WTC11 (cell line): ENCODE results near the gene IL6ST. TPM values are rescaled to one million over a fixed set of nuclear protein-coding genes. Genes with fewer than 3 reads are reported as not detected.
"Not testable (repeated sequence)": the region's sequence is repeated elsewhere in the genome, so short reads cannot be mapped to it uniquely, and the experiment has no call there.

ENCODE experiments used
- ATAC-seq: fragments of 200-7000 bp; cut with Tn5 transposase; 2 replicates; pipeline ENCODE4 v1.10.0; 2021; ENCODE audit warnings: mild to moderate bottlenecking, moderate library complexity
- CTCF ChIA-PET: fragments of 300-600 bp; sonication (Branson Sonifier 250); formaldehyde crosslinking; loops from one replicate; lab custom pipeline; 2021; ENCODE audit warnings: antibody characterized with exemption; lab: Charles Lee
- POLR2A ChIA-PET: fragments of 350-600 bp; sonication (Branson Sonifier 250); formaldehyde crosslinking; loops from one replicate; lab custom pipeline; 2021; ENCODE audit warnings: antibody characterized with exemption; lab: Charles Lee
- DNase-seq: peaks from one replicate; pipeline ENCODE4 v3.0.0; 2021; ENCODE audit warnings: low spot score
- H3K27ac Mint-ChIP-seq: 2 replicates; pipeline ENCODE4 v1.8.0; 2021; ENCODE audit warnings: mixed read lengths
- H3K27me3 Mint-ChIP-seq: 2 replicates; pipeline ENCODE4 v1.8.0; 2021; ENCODE audit warnings: low read depth, mild to moderate bottlenecking, moderate library complexity, mixed read lengths
- H3K36me3 Mint-ChIP-seq: 2 replicates; pipeline ENCODE4 v1.8.0; 2021; ENCODE audit warnings: mixed read lengths
- H3K4me1 Mint-ChIP-seq: 2 replicates; pipeline ENCODE4 v1.8.0; 2022; ENCODE audit warnings: mixed read lengths
- H3K4me3 Mint-ChIP-seq: 2 replicates; pipeline ENCODE4 v1.8.0; 2021; ENCODE audit warnings: mild to moderate bottlenecking, moderate library complexity, mixed read lengths
- H3K9me3 Mint-ChIP-seq: 2 replicates; pipeline ENCODE4 v1.8.0; 2021; ENCODE audit warnings: mixed read lengths
- ATF2 ChIP-seq: sonication (generic); formaldehyde crosslinking; IDR thresholded peaks from 2 replicates; pipeline ENCODE4 v1.8.1; 2022; ENCODE audit warnings: low read depth, missing genetic modification reagents, borderline replicate concordance
- ATF3 ChIP-seq: sonication (generic); formaldehyde crosslinking; conservative IDR thresholded peaks from 2 replicates; pipeline ENCODE4 v1.8.1; 2022; ENCODE audit warnings: mild to moderate bottlenecking, missing genetic modification reagents
- CDX4 ChIP-seq: fragments of 250-450 bp; sonication (Bioruptor Pico); IDR thresholded peaks from 2 replicates; pipeline ENCODE4 v1.9.0; 2021; ENCODE audit warnings: moderate library complexity, mild to moderate bottlenecking, inconsistent platforms, borderline replicate concordance
- E2F1 ChIP-seq: sonication (generic); formaldehyde crosslinking; IDR thresholded peaks from 2 replicates; pipeline ENCODE4 v1.8.0; 2022; ENCODE audit warnings: mild to moderate bottlenecking, missing genetic modification reagents
- ETV6 ChIP-seq: sonication (generic); formaldehyde crosslinking; IDR thresholded peaks from 2 replicates; pipeline ENCODE4 v1.8.1; 2022; ENCODE audit warnings: mild to moderate bottlenecking, missing genetic modification reagents
- FOXJ3 ChIP-seq: sonication (generic); formaldehyde crosslinking; IDR thresholded peaks from 2 replicates; pipeline ENCODE4 v1.9.0; 2021; ENCODE audit warnings: missing genetic modification reagents, mild to moderate bottlenecking, borderline replicate concordance
- FOXP4 ChIP-seq: sonication (generic); formaldehyde crosslinking; IDR thresholded peaks from 2 replicates; pipeline ENCODE4 v1.8.0; 2022; ENCODE audit warnings: mild to moderate bottlenecking, missing genetic modification reagents
- GABPB1 ChIP-seq: sonication (generic); formaldehyde crosslinking; IDR thresholded peaks from 2 replicates; pipeline ENCODE4 v1.8.1; 2023; ENCODE audit warnings: mild to moderate bottlenecking, missing genetic modification reagents
- IRF2 ChIP-seq: sonication (generic); formaldehyde crosslinking; IDR thresholded peaks from 2 replicates; pipeline ENCODE4 v1.8.0; 2022; ENCODE audit warnings: low read depth, missing genetic modification reagents, borderline replicate concordance
- JAZF1 ChIP-seq: fragments of 250-450 bp; sonication (Bioruptor Pico); IDR thresholded peaks from 2 replicates; pipeline ENCODE4 v1.9.0; 2021; ENCODE audit warnings: moderate library complexity, mild to moderate bottlenecking, inconsistent platforms
- KAT7 ChIP-seq: sonication (generic); formaldehyde crosslinking; IDR thresholded peaks from 2 replicates; pipeline ENCODE4 v1.8.1; 2023; ENCODE audit warnings: missing genetic modification reagents, mild to moderate bottlenecking, borderline replicate concordance
- NFATC4 ChIP-seq: fragments of 250-450 bp; sonication (Bioruptor Pico); IDR thresholded peaks from 2 replicates; pipeline ENCODE4 v1.9.0; 2021; ENCODE audit warnings: mild to moderate bottlenecking
- PRDM15 ChIP-seq: sonication (generic); formaldehyde crosslinking; IDR thresholded peaks from 2 replicates; pipeline ENCODE4 v1.8.0; 2022; ENCODE audit warnings: missing genetic modification reagents
- SMAD3 ChIP-seq: sonication (generic); formaldehyde crosslinking; IDR thresholded peaks from 2 replicates; pipeline ENCODE4 v1.8.0; 2022; ENCODE audit warnings: missing genetic modification reagents, mild to moderate bottlenecking, borderline replicate concordance
- SOX15 ChIP-seq: fragments of 250-450 bp; sonication (Bioruptor Pico); IDR thresholded peaks from 2 replicates; pipeline ENCODE4 v1.9.0; 2021; ENCODE audit warnings: mild to moderate bottlenecking
- ZNF232 ChIP-seq: sonication (generic); formaldehyde crosslinking; IDR thresholded peaks from 2 replicates; pipeline ENCODE4 v1.8.0; 2022; ENCODE audit warnings: mild to moderate bottlenecking, missing genetic modification reagents
- ZNF512 ChIP-seq: sonication (generic); formaldehyde crosslinking; IDR thresholded peaks from 2 replicates; pipeline ENCODE4 v1.8.1; 2022; ENCODE audit warnings: missing genetic modification reagents, borderline replicate concordance
- total RNA-seq: library from RNA; stranded (reverse); gene quantifications from 3 replicates; pipeline ENCODE4 v1.2.3, GENCODE V29; 2021

Gene IL6ST
- total RNA-seq, 1 experiment from 2014 or later = 8.4 TPM

- no peaks in the 10 kb centered on the region for H3K36me3 Mint-ChIP-seq
- H3K27me3 Mint-ChIP-seq = no peaks in the 10 kb centered on the region; the same call in 1 of the 2 replicates
- no peak overlapping the region for H3K27ac Mint-ChIP-seq
- peaks cover 28% of the 10 kb centered on the region for H3K4me1 Mint-ChIP-seq
- ChIA-PET CTCF (no interaction called here), POLR2A (no interaction called here)
- no peak for ATAC-seq
- peak overlapping the region; percentile 96 for H3K4me3 Mint-ChIP-seq
- no peak for TF ChIP-seq NFATC4 (CRISPR knock-in tag)
- no peak for TF ChIP-seq ETV6 (CRISPR knock-in tag)
- TF ChIP-seq ATF3 = no peak
- TF ChIP-seq SOX15 = no peak
- no peak for TF ChIP-seq FOXJ3 (CRISPR knock-in tag)
- TF ChIP-seq IRF2 (CRISPR knock-in tag) = no peak
- no peak for TF ChIP-seq ZNF232 (CRISPR knock-in tag)
- TF ChIP-seq FOXP4 (CRISPR knock-in tag) = no peak
- no peak for TF ChIP-seq JAZF1 (CRISPR knock-in tag)
- TF ChIP-seq E2F1 (CRISPR knock-in tag) = no peak
- H3K9me3 Mint-ChIP-seq = peaks cover 4% of the 10 kb centered on the region
- no peak for DNase-seq
Observed at GRCh38 chr5:55993013-55993412, 1.8 kb downstream of the IL6ST start.

- no peak overlapping the region for H3K4me3 Mint-ChIP-seq
- ChIA-PET CTCF (interaction anchor here (0.7 kb wide), 1 partner anchor 135 kb away, joined by 4 read pairs; no protein-coding TSS in a partner anchor), POLR2A (no interaction called here)
- no peaks in the 10 kb centered on the region for H3K36me3 Mint-ChIP-seq
- TF ChIP-seq GABPB1 (peak; percentile 54; the same call in 1 of the 2 replicates), SMAD3 (CRISPR knock-in tag) (no peak)
- H3K9me3 Mint-ChIP-seq = peaks cover 4% of the 10 kb centered on the region
- DNase-seq = no peak
- peaks cover 26% of the 10 kb centered on the region for H3K4me1 Mint-ChIP-seq
- no peaks in the 10 kb centered on the region; the same call in 1 of the 2 replicates for H3K27me3 Mint-ChIP-seq
- no peak for ATAC-seq
- no peak overlapping the region for H3K27ac Mint-ChIP-seq
Observed at GRCh38 chr5:55991768-55992486, 2.8 kb downstream of the IL6ST start.

GRCh38 chr5:55990895-55991294, 3.9 kb downstream of the IL6ST start:
- H3K4me3 Mint-ChIP-seq, ATAC-seq, DNase-seq, CTCF ChIA-PET, H3K9me3 Mint-ChIP-seq, H3K27ac Mint-ChIP-seq, H3K27me3 Mint-ChIP-seq, POLR2A ChIA-PET, H3K36me3 Mint-ChIP-seq: not testable (repeated sequence)
- peaks cover 17% of the 10 kb centered on the region for H3K4me1 Mint-ChIP-seq

- CTCF ChIA-PET = no interaction called here
- Mint-ChIP-seq H3K27me3 (no peaks in the 10 kb centered on the region; the same call in 1 of the 2 replicates), H3K36me3 (no peaks in the 10 kb centered on the region), H3K27ac (no peak overlapping the region), H3K9me3 (peaks cover 4% of the 10 kb centered on the region), H3K4me3 (no peak overlapping the region), H3K4me1 (peaks cover 13% of the 10 kb centered on the region)
- ATAC-seq (no peak), DNase-seq (no peak)
- POLR2A ChIA-PET = no interaction called here
- TF ChIP-seq ZNF512 (no peak), SMAD3 (CRISPR knock-in tag) (no peak), ZNF232 (CRISPR knock-in tag) (no peak), ATF2 (CRISPR knock-in tag) (no peak), PRDM15 (no peak), CDX4 (CRISPR knock-in tag) (no peak), KAT7 (CRISPR knock-in tag) (no peak)
Observed at GRCh38 chr5:55989860-55990259, 4.9 kb downstream of the IL6ST start.
